HL-60/S4 (cell line): ENCODE data around the gene IGSF21.

Source experiments
- in situ Hi-C: fragments of 300-500 bp; cut with MboI; formaldehyde crosslinking; loops from 2 replicates; pipeline ENCODE4 v1.14.3; 2022; ENCODE audit warnings: low sequenced_read_pairs

The IGSF21 gene

GRCh38 chr1:18319099-18319498 is 211.5 kb downstream of the IGSF21 start:
- in situ Hi-C loops: no loop called here

- in situ Hi-C loops: no loop called here
Observed at GRCh38 chr1:18320051-18320450, 212.5 kb downstream of the IGSF21 start.

GRCh38 chr1:18322368-18323032 is 214.9 kb downstream of the IGSF21 start:
- in situ Hi-C loops: no loop called here

- in situ Hi-C loops: no loop called here
Observed at GRCh38 chr1:18323259-18323658, 215.7 kb downstream of the IGSF21 start.

- in situ Hi-C loops: no loop called here
Observed at GRCh38 chr1:18324246-18324645, 216.6 kb downstream of the IGSF21 start.

- in situ Hi-C loops: no loop called here
Observed at GRCh38 chr1:18325136-18325535, 217.5 kb downstream of the IGSF21 start.

GRCh38 chr1:18326211-18326897 is 218.8 kb downstream of the IGSF21 start:
- in situ Hi-C loops: no loop called here

- in situ Hi-C loops: no loop called here
Observed at GRCh38 chr1:18327650-18328049, 220.1 kb downstream of the IGSF21 start.

GRCh38 chr1:18328803-18329202 is 221.2 kb downstream of the IGSF21 start:
- in situ Hi-C loops: no loop called here

GRCh38 chr1:18329469-18330253 is 222.1 kb downstream of the IGSF21 start:
- in situ Hi-C loops: no loop called here

GRCh38 chr1:18332576-18332975 is 225.0 kb downstream of the IGSF21 start:
- in situ Hi-C loops: no loop called here

GRCh38 chr1:18333220-18333619 is 225.6 kb downstream of the IGSF21 start:
- in situ Hi-C loops: no loop called here

GRCh38 chr1:18336801-18337200 is 229.2 kb downstream of the IGSF21 start:
- in situ Hi-C loops: no loop called here

GRCh38 chr1:18337757-18338156 is 230.2 kb downstream of the IGSF21 start:
- in situ Hi-C loops: no loop called here

GRCh38 chr1:18339161-18339560 is 231.6 kb downstream of the IGSF21 start:
- in situ Hi-C loops: no loop called here

GRCh38 chr1:18340158-18340764 is 232.7 kb downstream of the IGSF21 start:
- in situ Hi-C loops: no loop called here

- in situ Hi-C loops: no loop called here
Observed at GRCh38 chr1:18340787-18341186, 233.2 kb downstream of the IGSF21 start.

- in situ Hi-C loops: no loop called here
Observed at GRCh38 chr1:18341291-18342069, 233.9 kb downstream of the IGSF21 start.

GRCh38 chr1:18342744-18343143 is 235.1 kb downstream of the IGSF21 start:
- in situ Hi-C loops: no loop called here

- in situ Hi-C loops: no loop called here
Observed at GRCh38 chr1:18343581-18343980, 236.0 kb downstream of the IGSF21 start.

- in situ Hi-C loops: no loop called here
Observed at GRCh38 chr1:18344755-18345154, 237.2 kb downstream of the IGSF21 start.
